IMR-90 (cell line): Measurements from ENCODE around the gene PAPLN. TPM values are rescaled to one million over a fixed set of nuclear protein-coding genes. Genes with fewer than 3 reads are reported as not detected.

ENCODE experiments used
- ATAC-seq: fragments of 200-7000 bp; cut with Tn5 transposase; 2 replicates; pipeline ENCODE4 v1.9.1; 2020; ENCODE audit warnings: low read depth, mild to moderate bottlenecking, moderate library complexity
- BruUV-seq: library from RNA; stranded (reverse); fragments of 400-500 nt; replicated peaks from 2 replicates; lab custom pipeline; 2021; lab: Mats Ljungman, UMichigan
- CTCF ChIA-PET: fragments of 300-600 bp; formaldehyde crosslinking; extraction: SDS; loops from one replicate; lab custom pipeline; 2021; ENCODE audit warnings: antibody characterized with exemption; lab: Yijun Ruan, JAX
- POLR2A ChIA-PET: fragments of 300-600 bp; sonication (Branson Sonifier 250); formaldehyde crosslinking; loops from one replicate; lab custom pipeline; 2022; ENCODE audit warnings: antibody characterized with exemption; ENCODE audit not compliant: unreplicated experiment; lab: Charles Lee
- DNase-seq: peaks from one replicate; pipeline ENCODE4 v3.0.0; 2013
- H2AFZ ChIP-seq: replicated peaks from 2 replicates; pipeline ENCODE3; 2013; ENCODE audit warnings: low read length, mild to moderate bottlenecking; ENCODE audit not compliant: poor library complexity
- H2AK5ac ChIP-seq: 2 replicates; pipeline ENCODE4 v1.6.1; 2013; ENCODE audit warnings: low read depth, low read length, inconsistent platforms
- H2AK9ac ChIP-seq: replicated peaks from 2 replicates; pipeline ENCODE3; 2013; ENCODE audit warnings: mild to moderate bottlenecking, low read depth, low read length, moderate library complexity; ENCODE audit not compliant: poor library complexity
- H2BK120ac ChIP-seq: 2 replicates; pipeline ENCODE4 v1.6.1; 2013; ENCODE audit warnings: low read depth, low read length, inconsistent platforms
- H2BK15ac ChIP-seq: 3 replicates; pipeline ENCODE4 v1.6.1; 2013; ENCODE audit warnings: low read depth, low read length, inconsistent platforms
- H2BK20ac ChIP-seq: 2 replicates; pipeline ENCODE4 v1.6.1; 2013; ENCODE audit warnings: low read depth, mild to moderate bottlenecking, inconsistent platforms, low read length, moderate library complexity
- H2BK5ac ChIP-seq: 2 replicates; pipeline ENCODE4 v1.6.1; 2013; ENCODE audit warnings: mild to moderate bottlenecking, low read depth, low read length, inconsistent platforms; ENCODE audit not compliant: poor library complexity, severe bottlenecking
- H3K14ac ChIP-seq: replicated peaks from 2 replicates; pipeline ENCODE4 v1.6.1; 2013; ENCODE audit warnings: low read depth, low read length, inconsistent platforms
- H3K18ac ChIP-seq: 2 replicates; pipeline ENCODE4 v1.6.1; 2013; ENCODE audit warnings: low read depth, low read length, control low read depth
- H3K23ac ChIP-seq: 2 replicates; pipeline ENCODE4 v1.6.1; 2013; ENCODE audit warnings: low read depth, low read length, inconsistent platforms
- H3K27ac ChIP-seq: 2 replicates; pipeline ENCODE4 v1.5.1; 2013; ENCODE audit warnings: mild to moderate bottlenecking, control low read depth, low read length; ENCODE audit not compliant: insufficient read depth
- H3K27me3 ChIP-seq: 2 replicates; pipeline ENCODE4 v1.6.1; 2013; ENCODE audit warnings: low read length; ENCODE audit not compliant: control insufficient read depth, insufficient read depth
- H3K36me3 ChIP-seq: 2 replicates; pipeline ENCODE4 v1.6.1; 2013; ENCODE audit warnings: low read length, mixed read lengths; ENCODE audit not compliant: control insufficient read depth, insufficient read depth
- H3K4ac ChIP-seq: 2 replicates; pipeline ENCODE4 v1.6.1; 2013; ENCODE audit warnings: low read depth, low read length, inconsistent platforms
- H3K4me1 ChIP-seq: 2 replicates; pipeline ENCODE4 v1.6.1; 2013; ENCODE audit warnings: low read length, mixed read lengths; ENCODE audit not compliant: control insufficient read depth, insufficient read depth
- H3K4me2 ChIP-seq: 2 replicates; pipeline ENCODE4 v1.6.1; 2013; ENCODE audit warnings: low read depth, mild to moderate bottlenecking, control low read depth, low read length, moderate library complexity
- H3K4me3 ChIP-seq: 2 replicates; pipeline ENCODE4 v1.5.1; 2013; ENCODE audit warnings: low read depth, mild to moderate bottlenecking, control low read depth, low read length, moderate library complexity; ENCODE audit not compliant: insufficient read depth
- H3K56ac ChIP-seq: 2 replicates; pipeline ENCODE4 v1.6.1; 2013; ENCODE audit warnings: low read length, inconsistent platforms; ENCODE audit not compliant: insufficient read depth; ENCODE audit errors: extremely low read depth
- H3K79me1 ChIP-seq, 2 experiments: 2 replicates each; pipeline ENCODE4 v1.6.1; 2013; ENCODE audit warnings: low read length in 2 of 2, inconsistent platforms in 1 of 2, low read depth in 1 of 2
- H3K9ac ChIP-seq: 2 replicates; pipeline ENCODE4 v1.6.1; 2013; ENCODE audit warnings: low read depth, low read length, control low read depth
- H3K9me1 ChIP-seq: 2 replicates; pipeline ENCODE4 v1.6.1; 2013; ENCODE audit warnings: low read length, inconsistent platforms; ENCODE audit not compliant: insufficient read depth
- H3K9me3 ChIP-seq: 2 replicates; pipeline ENCODE4 v1.6.1; 2013; ENCODE audit warnings: low read length; ENCODE audit not compliant: control insufficient read depth, insufficient read depth
- H4K20me1 ChIP-seq: 2 replicates; pipeline ENCODE4 v1.6.1; 2013; ENCODE audit warnings: low read length, inconsistent platforms; ENCODE audit not compliant: insufficient read depth
- H4K5ac ChIP-seq: 2 replicates; pipeline ENCODE4 v1.6.1; 2013; ENCODE audit warnings: mild to moderate bottlenecking, low read depth, low read length, control low read depth
- H4K8ac ChIP-seq, 2 experiments: 2 replicates each; pipeline ENCODE4 v1.6.1; 2013; ENCODE audit warnings: low read depth in 2 of 2, low read length in 2 of 2, control low read depth in 1 of 2, inconsistent platforms in 1 of 2
- H4K91ac ChIP-seq: 2 replicates; pipeline ENCODE4 v1.6.1; 2013; ENCODE audit warnings: low read depth, low read length, inconsistent platforms; ENCODE audit not compliant: insufficient read depth
- BHLHE40 ChIP-seq: fragments of 150-350 bp; IDR thresholded peaks from 2 replicates; pipeline ENCODE4 v1.6.1; 2016; ENCODE audit warnings: mild to moderate bottlenecking, low read depth, low read length
- CEBPB ChIP-seq: IDR thresholded peaks from 2 replicates; pipeline ENCODE4 v1.6.1; 2012; ENCODE audit warnings: low read depth, low read length, improper control_type of control experiment
- CHD1 ChIP-seq: IDR thresholded peaks from 2 replicates; pipeline ENCODE4 v1.6.1; 2012; ENCODE audit warnings: low read depth, low read length, improper control_type of control experiment
- CTCF ChIP-seq: conservative IDR thresholded peaks from 2 replicates; pipeline ENCODE4 v1.5.1; 2012; ENCODE audit warnings: mild to moderate bottlenecking, low read depth, low read length, improper control_type of control experiment
- ELK1 ChIP-seq: fragments of 150-350 bp; IDR thresholded peaks from 2 replicates; pipeline ENCODE4 v1.6.1; 2016; ENCODE audit warnings: low read depth, mild to moderate bottlenecking, low read length, moderate library complexity, borderline replicate concordance
- FOS ChIP-seq: fragments of 150-350 bp; IDR thresholded peaks from 2 replicates; pipeline ENCODE4 v1.6.1; 2016; ENCODE audit warnings: low read depth, low read length
- MAFK ChIP-seq: IDR thresholded peaks from 2 replicates; pipeline ENCODE4 v1.6.1; 2012; ENCODE audit warnings: low read depth, low read length, improper control_type of control experiment
- MAZ ChIP-seq: IDR thresholded peaks from 2 replicates; pipeline ENCODE4 v1.6.1; 2012; ENCODE audit warnings: low read depth, mild to moderate bottlenecking, low read length, improper control_type of control experiment, moderate library complexity, borderline replicate concordance
- MXI1 ChIP-seq: IDR thresholded peaks from 2 replicates; pipeline ENCODE4 v1.6.1; 2012; ENCODE audit warnings: low read depth, mild to moderate bottlenecking, low read length, moderate library complexity, borderline replicate concordance
- NFE2L2 ChIP-seq: fragments of 150-350 bp; IDR thresholded peaks from 2 replicates; pipeline ENCODE4 v1.6.1; 2016; ENCODE audit warnings: low read depth, mild to moderate bottlenecking, low read length
- POLR2A ChIP-seq: IDR thresholded peaks from 2 replicates; pipeline ENCODE4 v1.6.1; 2012; ENCODE audit warnings: mild to moderate bottlenecking, low read depth, low read length
- RAD21 ChIP-seq: IDR thresholded peaks from 2 replicates; pipeline ENCODE4 v1.6.1; 2012; ENCODE audit warnings: low read length, improper control_type of control experiment
- RCOR1 ChIP-seq: IDR thresholded peaks from 2 replicates; pipeline ENCODE4 v1.6.1; 2012; ENCODE audit warnings: mild to moderate bottlenecking, low read length, improper control_type of control experiment; ENCODE audit not compliant: insufficient replicate concordance
- RFX5 ChIP-seq: IDR thresholded peaks from 2 replicates; pipeline ENCODE4 v1.8.0; 2012; ENCODE audit warnings: low read depth, mild to moderate bottlenecking, low read length, moderate library complexity
- SMC3 ChIP-seq: fragments of 150-350 bp; IDR thresholded peaks from 2 replicates; pipeline ENCODE4 v1.6.1; 2016; ENCODE audit warnings: low read depth, mild to moderate bottlenecking, antibody characterized with exemption, low read length, moderate library complexity
- WGBS, 2 experiments: methylation state at CpG; one replicate each; pipeline versions ENCODE4 v1.1.5 to v1.1.7; 2013; ENCODE audit warnings: missing lambda C conversion rate in 2 of 2; ENCODE audit not compliant: insufficient read length in 1 of 2; ENCODE audit errors: extremely low coverage in 2 of 2; 5-methylcytosine and 5-hydroxymethylcytosine counted together
- dilution Hi-C: fragments of 300-500 bp; cut with HindIII; formaldehyde crosslinking; loops from one replicate; pipeline ENCODE4 v1.14.3; 2018; ENCODE audit warnings: low sequenced_read_pairs; ENCODE audit not compliant: unreplicated experiment
- in situ Hi-C: fragments of 300-500 bp; cut with MboI; formaldehyde crosslinking; loops from 3 replicates; pipeline ENCODE4 v1.14.3; 2019; ENCODE audit warnings: low sequenced_read_pairs, inconsistent platforms, mixed read lengths
- intact Hi-C: fragments of 100-400 bp; cut with micrococcal nuclease; formaldehyde crosslinking; loops from 2 replicates; pipeline ENCODE4 v1.10.0; 2022
- polyA plus RNA-seq, 3 experiments: library from polyadenylated mRNA; depleted of rRNA; stranded (reverse); fragments of >200 nt; gene quantifications; 2 replicates each; pipeline ENCODE4 v1.2.3, GENCODE V29; 2012; ENCODE audit warnings: low replicate concordance in 1 of 3
- total RNA-seq: library from RNA; depleted of rRNA; stranded (reverse); fragments of >200 nt; gene quantifications from 2 replicates; pipeline ENCODE4 v1.2.3, GENCODE V29; 2012
- TF ChIP-seq, protein P1 (sequence below): fragments of 150-350 bp; IDR thresholded peaks from 2 replicates; pipeline ENCODE4 v1.6.1; 2017; ENCODE audit warnings: mild to moderate bottlenecking, antibody characterized with exemption, low read length, low read depth

The PAPLN gene
- total and polyA plus RNA-seq, 2 of the 4 experiments (the other 2 are of a cell fraction) = 0.36 to 1.2 TPM

- H2AK5ac ChIP-seq = no peak overlapping the region
- H2BK20ac ChIP-seq = no peak overlapping the region
- H3K4ac ChIP-seq = no peak overlapping the region
- H3K27ac ChIP-seq = no peak overlapping the region
- in situ Hi-C loops (no loop called here), dilution Hi-C loops (no loop called here), intact Hi-C loops (no loop called here)
- H4K91ac ChIP-seq = no peak overlapping the region
- no peaks in the 10 kb centered on the region for H3K9me3 ChIP-seq
- peaks cover 32% of the 10 kb centered on the region for H3K36me3 ChIP-seq
- H3K18ac ChIP-seq = no peak overlapping the region
- POLR2A ChIA-PET = no interaction called here
- H2AFZ ChIP-seq = no peak overlapping the region
- H3K23ac ChIP-seq = no peak overlapping the region
- no peak overlapping the region for H3K14ac ChIP-seq
- no peak overlapping the region for H3K56ac ChIP-seq
- no peak overlapping the region for H3K9ac ChIP-seq
- ATAC-seq (no peak), DNase-seq (no peak)
- no peak overlapping the region for H2AK9ac ChIP-seq
- peaks cover 2% of the 10 kb centered on the region; the same call in 1 of the 2 replicates for H3K9me1 ChIP-seq
- H2BK120ac ChIP-seq = no peak overlapping the region
- no peak overlapping the region for H3K4me3 ChIP-seq
- no TSS peak for BruUV-seq
- H3K79me1 ChIP-seq = peaks cover 0 to 6% of the 10 kb centered on the region in 2 experiments; a peak in 1 of 4 replicates
- H4K20me1 ChIP-seq = no peaks in the 10 kb centered on the region
- H3K27me3 ChIP-seq = no peaks in the 10 kb centered on the region
- CTCF ChIA-PET = interaction anchor here (1.5 kb wide), 1 partner anchor 8 kb away, joined by 4 read pairs; no protein-coding TSS in a partner anchor
- no peak overlapping the region for H4K5ac ChIP-seq
- TF ChIP-seq CEBPB (no peak), CTCF (no peak), BHLHE40 (no peak), RAD21 (no peak), MAZ (no peak), POLR2A (no peak), RFX5 (no peak), FOS (no peak), CHD1 (no peak), MAFK (no peak), SMC3 (no peak), MXI1 (no peak), NFE2L2 (no peak), ELK1 (no peak), RCOR1 (no peak)
- TF ChIP-seq, protein P1, sequence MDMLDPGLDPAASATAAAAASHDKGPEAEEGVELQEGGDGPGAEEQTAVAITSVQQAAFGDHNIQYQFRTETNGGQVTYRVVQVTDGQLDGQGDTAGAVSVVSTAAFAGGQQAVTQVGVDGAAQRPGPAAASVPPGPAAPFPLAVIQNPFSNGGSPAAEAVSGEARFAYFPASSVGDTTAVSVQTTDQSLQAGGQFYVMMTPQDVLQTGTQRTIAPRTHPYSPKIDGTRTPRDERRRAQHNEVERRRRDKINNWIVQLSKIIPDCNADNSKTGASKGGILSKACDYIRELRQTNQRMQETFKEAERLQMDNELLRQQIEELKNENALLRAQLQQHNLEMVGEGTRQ = no peak
- H3K4me1 ChIP-seq = peaks cover 4% of the 10 kb centered on the region
- no peak overlapping the region for H4K8ac ChIP-seq
- H2BK15ac ChIP-seq = no peak overlapping the region
- no peak overlapping the region for H2BK5ac ChIP-seq
- no peak overlapping the region for H3K4me2 ChIP-seq
- WGBS, 2 experiments = no CpG with 5 or more reads among the region's 4 CpGs
Observed at GRCh38 chr14:73273799-73274198, 36.5 kb downstream of the PAPLN start.
